Sigmoid colon (tissue), 7 donors: ENCODE data around the gene ANTXR1. TPM values are rescaled to one million over a fixed set of nuclear protein-coding genes. Genes with fewer than 3 reads are reported as not detected.

Source experiments
- DNase-seq: peaks from one replicate; pipeline ENCODE4 v3.0.0-alpha.2; 2019
- H3K27ac ChIP-seq, 4 donors: fragments of 200-600 bp; sonication (generic); one replicate each; pipeline ENCODE4 v1.5.1; 2016 to 2019; ENCODE audit warnings: mild to moderate bottlenecking in 1 of 4
- H3K27me3 ChIP-seq, 3 donors: fragments of 200-600 bp; sonication (generic); one replicate each; pipeline ENCODE4 v1.5.1; 2019; ENCODE audit warnings: mild to moderate bottlenecking in 1 of 3
- H3K36me3 ChIP-seq, 4 donors: fragments of 200-600 bp; sonication (generic); one replicate each; pipeline ENCODE4 v1.5.1; 2016 to 2019
- H3K4me1 ChIP-seq, 4 donors: fragments of 200-600 bp; sonication (generic); one replicate each; pipeline ENCODE4 v1.5.1; 2017 to 2019
- H3K4me3 ChIP-seq, 4 donors: fragments of 200-600 bp; sonication (generic); one replicate each; pipeline ENCODE4 v1.5.1; 2017 to 2019; ENCODE audit warnings: mild to moderate bottlenecking in 2 of 4, moderate library complexity in 1 of 4
- H3K9me3 ChIP-seq, 4 donors: fragments of 200-600 bp in 3 of 4; sonication (generic) in 3 of 4; one replicate each; pipeline versions ENCODE4 v1.5.1 to v1.6.1; 2013 to 2019
- EP300 ChIP-seq, 4 donors: sonication (generic); formaldehyde crosslinking; IDR thresholded peaks; one replicate each; pipeline ENCODE4 v1.6.1; 2017; ENCODE audit warnings: antibody characterized with exemption in 4 of 4
- POLR2A ChIP-seq, 2 donors: fragments of 450-650 bp; IDR thresholded peaks; one replicate each; pipeline ENCODE4 v1.6.1; 2016; ENCODE audit warnings: antibody characterized with exemption in 2 of 2, mild to moderate bottlenecking in 2 of 2, moderate library complexity in 2 of 2
- POLR2AphosphoS5 ChIP-seq, 4 donors: sonication (generic); formaldehyde crosslinking; IDR thresholded peaks; one replicate each; pipeline ENCODE4 v1.6.1; 2017; ENCODE audit warnings: antibody characterized with exemption in 4 of 4
- WGBS, 2 donors: extraction: QIAGEN DNeasy Blood & Tissue Kit; methylation state at CpG; one replicate each; pipeline ENCODE4 v1.1.7; 2013; 5-methylcytosine and 5-hydroxymethylcytosine counted together
- intact Hi-C: fragments of 100-400 bp; cut with DNase I; formaldehyde crosslinking; loops from one replicate; pipeline ENCODE4 v1.15.1; 2023
- polyA plus RNA-seq, 3 donors: library from polyadenylated mRNA; stranded (reverse); fragments of 200-250 nt; gene quantifications; one replicate each; pipeline ENCODE4 v1.2.3, GENCODE V29; 2013
- total RNA-seq, 4 donors: library from RNA; depleted of rRNA; stranded (reverse); fragments of >200 nt; gene quantifications; one replicate each; pipeline ENCODE4 v1.1.0, GENCODE V29; 2016
- TF ChIP-seq, protein P1 (sequence below), 4 experiments: fragments of 450-650 bp in 3 of 4; fragments of 200-600 bp in 1 of 4; IDR thresholded peaks; one replicate each; pipeline ENCODE4 v1.5.1; 2016 to 2019; ENCODE audit warnings: antibody characterized with exemption in 4 of 4, mild to moderate bottlenecking in 3 of 4, moderate library complexity in 2 of 4
- donor health status: healthy with polysubstance abuse.
- donor health status: Bipolar disorder and iron deficiency.
- donor health status: healthy.

The ANTXR1 gene
- total and polyA plus RNA-seq, 7 donors: 3.0 to 79.8 (median 44.6) TPM

DNA sequence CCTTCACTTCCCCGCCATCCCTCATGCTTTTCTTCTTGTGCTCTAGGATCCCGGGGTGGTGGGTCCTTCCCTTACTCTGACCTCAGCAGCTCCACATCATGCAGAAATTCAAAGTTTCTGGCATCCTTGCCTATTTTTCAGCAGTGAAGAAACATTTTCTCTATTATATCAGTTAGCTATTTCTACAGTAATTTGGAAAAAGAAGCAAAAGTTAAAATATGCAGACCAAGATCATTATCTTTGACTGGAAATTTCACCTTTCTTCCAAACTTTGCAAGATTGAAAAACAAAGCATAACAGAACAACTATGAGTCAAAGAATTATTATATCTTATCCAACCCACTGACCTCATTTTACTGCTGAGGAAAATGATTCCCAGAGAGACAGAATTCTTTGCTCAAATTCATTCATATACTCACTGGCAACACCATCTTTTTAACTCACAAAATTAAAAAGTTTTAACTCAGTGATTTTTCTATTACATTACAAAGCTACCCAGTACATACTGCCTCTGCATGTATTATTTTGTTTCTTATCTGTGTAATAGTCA lies 40.5 kb downstream of the ANTXR1 start:
- H3K4me3 ChIP-seq: no peak overlapping the region
- 92 to 94% methylated on average over 2 of the region's 2 CpGs for WGBS, 2 donors
- H3K27ac ChIP-seq: no peak overlapping the region
- no peak for DNase-seq
- intact Hi-C loops: no loop called here
- H3K4me1 ChIP-seq: no peaks in the 10 kb centered on the region
- no peaks in the 10 kb centered on the region for H3K9me3 ChIP-seq
- no peaks in the 10 kb centered on the region for H3K27me3 ChIP-seq
- no peaks in the 10 kb centered on the region for H3K36me3 ChIP-seq
- TF ChIP-seq POLR2A (IDR thresholded peaks at IDR 0.05): no peak

DNA sequence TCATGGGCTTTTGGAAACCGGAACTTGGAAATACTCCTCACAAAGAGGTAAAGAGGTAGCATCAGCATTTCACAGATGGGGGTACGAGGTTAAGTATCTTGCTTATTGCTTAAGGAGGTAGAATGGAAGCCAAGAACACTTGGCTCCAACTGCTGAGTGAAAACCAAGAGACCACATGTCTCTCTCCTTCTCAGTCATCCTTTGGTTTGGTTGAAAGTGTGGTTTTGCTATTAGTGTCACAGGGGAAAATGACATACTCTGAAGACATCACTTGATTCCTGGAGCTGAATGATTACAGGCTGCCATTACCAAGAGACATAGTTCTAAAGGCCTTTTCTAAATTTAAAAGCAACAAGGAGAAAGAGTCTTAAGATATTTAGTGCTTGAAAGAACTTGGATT lies 41.5 kb downstream of the ANTXR1 start:
- intact Hi-C loops: no loop called here
- H3K9me3 ChIP-seq: no peaks in the 10 kb centered on the region
- no peaks in the 10 kb centered on the region for H3K36me3 ChIP-seq
- TF ChIP-seq EP300 (IDR thresholded peaks at IDR 0.05) (no peak), POLR2AphosphoS5 (IDR thresholded peaks at IDR 0.05) (no peak), POLR2A (IDR thresholded peaks at IDR 0.05) (no peak)
- TF ChIP-seq, protein P1, sequence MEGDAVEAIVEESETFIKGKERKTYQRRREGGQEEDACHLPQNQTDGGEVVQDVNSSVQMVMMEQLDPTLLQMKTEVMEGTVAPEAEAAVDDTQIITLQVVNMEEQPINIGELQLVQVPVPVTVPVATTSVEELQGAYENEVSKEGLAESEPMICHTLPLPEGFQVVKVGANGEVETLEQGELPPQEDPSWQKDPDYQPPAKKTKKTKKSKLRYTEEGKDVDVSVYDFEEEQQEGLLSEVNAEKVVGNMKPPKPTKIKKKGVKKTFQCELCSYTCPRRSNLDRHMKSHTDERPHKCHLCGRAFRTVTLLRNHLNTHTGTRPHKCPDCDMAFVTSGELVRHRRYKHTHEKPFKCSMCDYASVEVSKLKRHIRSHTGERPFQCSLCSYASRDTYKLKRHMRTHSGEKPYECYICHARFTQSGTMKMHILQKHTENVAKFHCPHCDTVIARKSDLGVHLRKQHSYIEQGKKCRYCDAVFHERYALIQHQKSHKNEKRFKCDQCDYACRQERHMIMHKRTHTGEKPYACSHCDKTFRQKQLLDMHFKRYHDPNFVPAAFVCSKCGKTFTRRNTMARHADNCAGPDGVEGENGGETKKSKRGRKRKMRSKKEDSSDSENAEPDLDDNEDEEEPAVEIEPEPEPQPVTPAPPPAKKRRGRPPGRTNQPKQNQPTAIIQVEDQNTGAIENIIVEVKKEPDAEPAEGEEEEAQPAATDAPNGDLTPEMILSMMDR (IDR thresholded peaks at IDR 0.05): no peak
- no peak for DNase-seq
- no peak overlapping the region for H3K27ac ChIP-seq
- H3K27me3 ChIP-seq: no peaks in the 10 kb centered on the region
- no peak overlapping the region for H3K4me3 ChIP-seq
- WGBS, 2 donors: 78 to 92% methylated on average over 2 of the region's 2 CpGs
- H3K4me1 ChIP-seq: no peaks in the 10 kb centered on the region

DNA sequence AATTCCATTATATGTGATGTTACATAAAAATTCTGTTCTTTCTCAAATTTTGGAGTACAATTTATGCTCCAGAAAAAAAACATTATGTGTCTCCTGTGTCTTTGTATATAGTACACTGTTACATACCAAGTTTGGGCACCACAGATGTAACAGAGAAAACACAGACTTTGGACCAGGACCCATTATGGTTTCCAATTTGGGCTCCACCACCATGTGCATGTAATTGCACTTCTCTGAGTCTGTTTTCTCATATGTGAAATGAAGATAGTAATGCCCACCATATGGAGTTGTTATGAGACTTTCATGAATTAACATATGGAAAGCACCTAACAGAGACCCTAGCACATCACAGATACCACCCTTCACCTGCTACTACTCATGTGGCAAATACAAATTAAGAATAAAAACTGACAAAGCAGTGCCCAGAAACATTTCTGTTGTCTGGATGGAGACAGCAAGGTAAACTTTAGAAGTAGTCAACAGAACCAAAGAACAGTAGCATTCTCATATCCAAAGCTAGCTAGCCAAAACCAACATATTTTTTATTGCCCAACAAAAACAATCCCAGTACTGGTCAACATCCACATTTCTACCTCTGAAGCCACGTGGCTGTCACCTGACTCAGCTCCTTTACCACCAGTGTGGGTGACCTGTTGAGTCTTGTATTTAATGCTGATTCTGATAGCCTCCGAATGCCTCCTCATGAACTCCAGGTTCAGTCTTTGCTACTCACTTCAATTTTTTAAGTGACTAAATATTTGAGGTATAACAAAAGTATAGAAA lies 42.9 kb downstream of the ANTXR1 start:
- Histone ChIP-seq H3K27me3 (no peaks in the 10 kb centered on the region), H3K36me3 (no peaks in the 10 kb centered on the region), H3K27ac (no peak overlapping the region), H3K4me3 (no peak overlapping the region), H3K4me1 (peaks cover 0 to 7% (median 0%) of the 10 kb centered on the region in 4 donors), H3K9me3 (no peaks in the 10 kb centered on the region)
- intact Hi-C loops: no loop called here
- WGBS, 2 donors: 62 to 76% methylated on average over 2 of the region's 2 CpGs
- TF ChIP-seq, protein P1 (IDR thresholded peaks at IDR 0.05): no peak
- TF ChIP-seq POLR2A (IDR thresholded peaks at IDR 0.05) (no peak), EP300 (IDR thresholded peaks at IDR 0.05) (no peak), POLR2AphosphoS5 (IDR thresholded peaks at IDR 0.05) (no peak)
- no peak for DNase-seq

DNA sequence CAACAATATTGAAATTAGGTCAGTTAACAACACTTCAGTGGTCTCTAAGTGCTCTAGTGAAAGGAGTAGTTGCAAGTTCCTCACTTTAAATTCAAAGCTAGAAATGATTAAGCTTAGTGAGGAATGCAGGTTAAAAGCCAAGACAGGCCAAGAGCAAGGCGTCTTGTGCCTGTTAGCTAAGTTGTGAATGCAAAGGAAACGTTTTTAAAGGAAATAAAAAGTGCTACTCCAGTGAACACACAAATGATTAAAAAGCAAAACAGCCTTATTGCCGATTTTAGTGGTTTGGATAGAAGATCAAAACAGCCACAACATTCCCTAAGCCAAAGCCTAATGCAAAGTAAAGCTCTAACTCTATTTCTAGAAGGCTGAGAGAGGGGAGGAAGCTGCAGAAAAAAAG lies 44.7 kb downstream of the ANTXR1 start:
- no peaks in the 10 kb centered on the region for H3K27me3 ChIP-seq
- no peak for DNase-seq
- peaks cover 0 to 15% (median 7%) of the 10 kb centered on the region in 4 donors for H3K4me1 ChIP-seq
- no peaks in the 10 kb centered on the region for H3K36me3 ChIP-seq
- TF ChIP-seq POLR2AphosphoS5 (IDR thresholded peaks at IDR 0.05) (no peak), POLR2A (IDR thresholded peaks at IDR 0.05) (no peak), EP300 (IDR thresholded peaks at IDR 0.05) (no peak)
- TF ChIP-seq, protein P1 (IDR thresholded peaks at IDR 0.05): no peak
- intact Hi-C loops: no loop called here
- H3K9me3 ChIP-seq: no peaks in the 10 kb centered on the region
- WGBS, 2 donors: 65 to 72% methylated on average over 3 of the region's 3 CpGs
- H3K27ac ChIP-seq: no peak overlapping the region
- H3K4me3 ChIP-seq: no peak overlapping the region

DNA sequence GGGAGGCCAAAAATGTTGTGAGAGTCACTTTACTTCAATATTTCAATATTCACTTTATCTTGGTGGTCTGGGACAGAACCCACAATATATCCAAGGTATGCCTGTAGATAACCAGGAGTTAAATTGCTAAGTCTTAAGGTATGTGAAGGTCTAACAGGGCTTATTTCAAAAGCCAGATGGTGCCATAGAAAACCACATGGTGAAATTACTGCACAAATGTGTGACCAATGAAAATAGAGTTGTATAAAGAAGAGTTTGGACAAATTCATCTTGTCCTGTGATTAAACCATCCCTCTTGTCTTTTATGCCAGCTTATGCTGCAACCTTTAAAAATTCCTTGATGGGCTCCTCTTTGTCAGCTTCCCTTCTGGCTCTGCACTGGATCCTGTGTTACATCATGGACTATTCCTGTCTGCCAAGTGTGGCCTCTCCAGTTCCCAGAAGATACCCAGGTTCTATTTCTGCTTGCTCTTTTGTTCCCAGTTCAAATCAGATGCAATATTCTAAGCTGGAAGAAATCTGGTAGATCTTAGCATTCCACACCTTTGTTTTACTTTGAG lies 46.8 kb downstream of the ANTXR1 start:
- Histone ChIP-seq H3K4me1 (peaks cover 0 to 15% (median 7%) of the 10 kb centered on the region in 4 donors), H3K27ac (no peak overlapping the region), H3K27me3 (no peaks in the 10 kb centered on the region), H3K36me3 (no peaks in the 10 kb centered on the region), H3K9me3 (no peaks in the 10 kb centered on the region), H3K4me3 (no peak overlapping the region)
- intact Hi-C loops: no loop called here
- TF ChIP-seq POLR2A (IDR thresholded peaks at IDR 0.05) (no peak), POLR2AphosphoS5 (IDR thresholded peaks at IDR 0.05) (no peak), EP300 (IDR thresholded peaks at IDR 0.05) (no peak)
- TF ChIP-seq, protein P1 (IDR thresholded peaks at IDR 0.05): no peak
- DNase-seq: no peak
